Measurements from ENCODE around the gene HORMAD2.

- TF ChIP-seq TARDBP (IDR thresholded peaks at IDR 0.05) (no peak), FOXK2 (IDR thresholded peaks at IDR 0.05) (no peak), NFRKB (IDR thresholded peaks at IDR 0.05) (no peak), FOXM1 (IDR thresholded peaks at IDR 0.05; ENCODE audit: borderline replicate concordance) (no peak)
- TF ChIP-seq, protein P1, sequence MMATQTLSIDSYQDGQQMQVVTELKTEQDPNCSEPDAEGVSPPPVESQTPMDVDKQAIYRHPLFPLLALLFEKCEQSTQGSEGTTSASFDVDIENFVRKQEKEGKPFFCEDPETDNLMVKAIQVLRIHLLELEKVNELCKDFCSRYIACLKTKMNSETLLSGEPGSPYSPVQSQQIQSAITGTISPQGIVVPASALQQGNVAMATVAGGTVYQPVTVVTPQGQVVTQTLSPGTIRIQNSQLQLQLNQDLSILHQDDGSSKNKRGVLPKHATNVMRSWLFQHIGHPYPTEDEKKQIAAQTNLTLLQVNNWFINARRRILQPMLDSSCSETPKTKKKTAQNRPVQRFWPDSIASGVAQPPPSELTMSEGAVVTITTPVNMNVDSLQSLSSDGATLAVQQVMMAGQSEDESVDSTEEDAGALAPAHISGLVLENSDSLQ (IDR thresholded peaks at IDR 0.05): no peak
Observed at GRCh38 chr22:30116362-30117117, 36.3 kb downstream of the HORMAD2 start.
